Adrenal gland (tissue), 5 donors: Measurements from ENCODE around the gene GGT5.

Source experiments
- POLR2A ChIP-seq, 2 donors: fragments of 450-650 bp; IDR thresholded peaks; one replicate each; pipeline ENCODE4 v1.6.1; 2017; ENCODE audit warnings: antibody characterized with exemption in 2 of 2, mild to moderate bottlenecking in 2 of 2, moderate library complexity in 1 of 2
- TF ChIP-seq, protein P1 (sequence below), 6 experiments: fragments of 450-650 bp in 4 of 6; fragments of 200-600 bp in 2 of 6; sonication (generic) in 1 of 6; IDR thresholded peaks; 1 replicate in 5 of 6; 2 replicates in 1 of 6; pipeline versions ENCODE4 v1.5.1 to v1.8.0; 2016 to 2021; ENCODE audit warnings: antibody characterized with exemption in 6 of 6, mild to moderate bottlenecking in 2 of 6, moderate library complexity in 1 of 6
- donor health status: DM: no; HTN: no; CAD: no.

GRCh38 chr22:24271386-24271854, 26.5 kb upstream of the GGT5 start:
- TF ChIP-seq, protein P1, sequence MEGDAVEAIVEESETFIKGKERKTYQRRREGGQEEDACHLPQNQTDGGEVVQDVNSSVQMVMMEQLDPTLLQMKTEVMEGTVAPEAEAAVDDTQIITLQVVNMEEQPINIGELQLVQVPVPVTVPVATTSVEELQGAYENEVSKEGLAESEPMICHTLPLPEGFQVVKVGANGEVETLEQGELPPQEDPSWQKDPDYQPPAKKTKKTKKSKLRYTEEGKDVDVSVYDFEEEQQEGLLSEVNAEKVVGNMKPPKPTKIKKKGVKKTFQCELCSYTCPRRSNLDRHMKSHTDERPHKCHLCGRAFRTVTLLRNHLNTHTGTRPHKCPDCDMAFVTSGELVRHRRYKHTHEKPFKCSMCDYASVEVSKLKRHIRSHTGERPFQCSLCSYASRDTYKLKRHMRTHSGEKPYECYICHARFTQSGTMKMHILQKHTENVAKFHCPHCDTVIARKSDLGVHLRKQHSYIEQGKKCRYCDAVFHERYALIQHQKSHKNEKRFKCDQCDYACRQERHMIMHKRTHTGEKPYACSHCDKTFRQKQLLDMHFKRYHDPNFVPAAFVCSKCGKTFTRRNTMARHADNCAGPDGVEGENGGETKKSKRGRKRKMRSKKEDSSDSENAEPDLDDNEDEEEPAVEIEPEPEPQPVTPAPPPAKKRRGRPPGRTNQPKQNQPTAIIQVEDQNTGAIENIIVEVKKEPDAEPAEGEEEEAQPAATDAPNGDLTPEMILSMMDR (IDR thresholded peaks at IDR 0.05): no peak
- no peak for TF ChIP-seq POLR2A (IDR thresholded peaks at IDR 0.05)
